Effector CD4-positive, alpha-beta T cell (primary cell): Measurements from ENCODE around the gene VIPAS39.
A peak's percentile ranks its signal among the peaks of the same experiment; 100 is the strongest.

Experiments used
- DNase-seq: peaks from one replicate; pipeline ENCODE4 v3.0.0-alpha.2; 2020

The VIPAS39 gene

DNA sequence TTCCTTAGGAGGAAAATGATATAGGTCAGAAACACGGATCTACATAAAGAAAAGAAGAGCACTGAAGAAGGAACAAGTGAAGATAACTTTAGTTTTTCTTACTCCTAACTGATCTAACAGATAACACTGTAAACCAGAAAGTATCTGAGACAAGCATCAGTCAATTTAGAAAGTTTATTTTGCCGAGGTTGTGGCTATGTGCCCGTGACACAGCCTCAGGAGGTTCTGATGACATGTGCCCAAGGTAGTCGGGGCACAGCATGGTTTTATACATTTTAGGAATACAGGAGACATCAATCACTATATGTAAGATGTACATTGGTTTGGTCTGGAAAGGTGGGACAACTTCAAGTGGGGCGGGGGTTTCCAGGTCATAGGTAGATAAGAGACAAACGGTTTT, 57.2 kb downstream of the VIPAS39 start:
- no peak for DNase-seq

DNA sequence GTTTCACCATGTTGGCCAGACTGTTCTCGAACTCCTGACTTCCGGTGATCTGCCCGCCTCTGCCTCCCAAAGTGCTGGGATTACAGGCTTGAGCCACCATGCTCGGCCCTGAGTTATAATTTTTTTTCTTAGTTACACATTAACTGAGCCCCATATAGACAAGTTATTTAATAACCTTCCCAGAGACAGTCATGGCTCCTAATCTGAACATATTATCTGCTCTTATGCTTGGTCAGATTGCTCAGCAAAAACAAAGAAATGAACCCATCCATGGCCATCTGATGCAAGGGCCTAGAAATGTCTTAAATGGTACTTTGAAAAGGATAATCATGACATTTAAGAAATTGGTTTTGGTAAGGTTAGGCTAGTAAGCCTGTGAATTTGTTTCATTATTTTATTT, 67.2 kb downstream of the VIPAS39 start:
- no peak for DNase-seq

DNA sequence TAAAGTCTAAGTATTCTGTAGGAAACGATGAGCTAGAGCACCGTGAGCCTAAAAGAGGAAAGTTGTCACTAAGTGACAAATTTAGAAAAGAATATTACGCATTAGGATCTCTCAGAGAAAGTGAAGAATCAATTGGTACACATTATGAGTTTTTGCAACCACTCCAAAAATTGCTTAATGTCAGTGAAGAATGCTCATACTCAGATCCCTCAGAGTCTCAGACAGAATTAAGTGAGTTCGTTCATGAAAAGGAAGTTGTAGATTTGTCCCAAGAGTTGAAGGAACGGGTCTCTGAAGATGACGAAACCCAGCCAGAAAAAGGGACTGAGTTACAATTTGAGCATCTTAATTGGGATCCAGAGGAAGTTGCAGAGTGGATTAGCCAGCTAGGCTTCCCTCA, 78.7 kb downstream of the VIPAS39 start:
- DNase-seq = no peak

DNA sequence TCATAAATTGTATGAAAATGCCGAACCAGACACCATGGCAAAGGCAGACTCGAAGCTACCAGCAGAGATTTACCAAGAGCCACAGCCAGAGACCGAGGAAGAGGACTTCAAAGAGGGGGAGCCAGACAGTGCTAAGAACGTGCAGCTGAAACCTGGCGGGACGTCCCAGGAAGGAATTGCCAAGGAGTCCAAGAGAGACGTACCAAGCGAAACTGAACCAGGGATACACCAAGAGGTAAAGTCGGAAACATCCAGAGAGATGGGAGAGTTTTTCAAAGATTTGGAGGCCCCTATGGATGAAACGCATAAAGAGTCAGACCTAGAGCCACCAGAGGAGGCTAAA, 79.9 kb downstream of the VIPAS39 start:
- DNase-seq = no peak

DNA sequence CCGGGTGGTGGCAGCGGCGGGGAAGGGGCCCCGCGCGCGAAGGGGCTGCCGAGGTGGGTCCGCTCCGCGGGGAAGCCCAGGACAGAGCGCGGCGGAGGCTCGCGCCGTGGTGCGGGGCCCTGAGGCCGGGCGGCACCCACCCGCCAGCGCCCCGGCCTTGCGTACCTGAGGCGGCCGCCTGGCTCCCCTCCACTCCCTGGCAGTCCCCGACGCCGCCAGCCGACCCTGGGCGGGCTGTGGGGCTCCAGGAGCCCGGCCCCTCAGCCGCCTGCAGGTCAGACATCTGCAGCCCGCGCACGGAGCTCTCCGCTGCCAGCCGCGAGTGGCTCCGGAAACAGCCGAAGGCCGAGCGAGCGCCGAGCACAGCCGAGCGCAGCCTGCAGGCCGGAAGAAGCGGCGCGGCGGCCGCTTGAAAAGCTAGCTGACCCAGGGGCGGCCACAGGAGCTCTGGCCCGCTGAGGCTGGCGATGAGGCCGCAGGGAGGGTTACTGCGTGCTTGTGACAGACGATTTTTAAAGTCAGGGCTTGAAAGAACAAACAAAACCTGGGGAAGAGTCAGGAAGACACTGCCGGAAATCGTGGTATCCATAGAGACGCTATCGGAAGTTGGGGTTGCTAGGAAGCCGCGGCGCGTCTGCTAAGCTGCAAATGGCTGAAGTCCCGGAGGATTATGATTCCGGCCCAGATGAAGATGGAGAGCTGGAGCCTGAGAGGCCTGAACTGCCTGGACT, 80.5 kb downstream of the VIPAS39 start, which contains the start of the genes SAMD15 and TMED8:
TSS of gene SAMD15 (plus strand) at position 609 of the 731 bp plus-strand sequence. CDS start at position 649, 40 bp downstream.
TSS of gene TMED8 (minus strand) at position 324 of the 731 bp plus-strand sequence. CDS start at position 283, 41 bp downstream.
- DNase-seq = peak; percentile 81
